ENCODE data around the gene PLIN5. TPM values are rescaled to one million over a fixed set of nuclear protein-coding genes. Genes with fewer than 3 reads are reported as not detected.

PLIN5 gene
- 0.82 TPM for total RNA-seq

GRCh38 chr19:4534836-4535658, at the start of gene PLIN5:
TSS of gene PLIN5 (minus strand) at chr19:4535224. CDS start at chr19:4534074, 1,150 bp downstream.
- FAIRE-seq (no peak), DNase-seq (ENCODE audit: low spot score in 2 of 2) (peak; percentile 73 to 95)

- DNase-seq (ENCODE audit: low spot score in 2 of 2) (peak in 1 of 2 donors; percentile 67), FAIRE-seq (no peak)
These were observed 49.1 kb upstream of the PLIN5 start for GRCh38 chr19:4583961-4584669.

- DNase-seq (ENCODE audit: low spot score in 2 of 2) (no peak), FAIRE-seq (no peak)
These were observed 48.2 kb upstream of the PLIN5 start for GRCh38 chr19:4582980-4583842.

- FAIRE-seq (no peak), DNase-seq (ENCODE audit: low spot score in 2 of 2) (peak; percentile 73 to 76)
These were observed 46.9 kb upstream of the PLIN5 start for GRCh38 chr19:4581666-4582553.

GRCh38 chr19:4580961-4581665, 46.1 kb upstream of the PLIN5 start:
- FAIRE-seq (no peak), DNase-seq (ENCODE audit: low spot score in 2 of 2) (peak in 1 of 2 donors; percentile 65)

- DNase-seq (ENCODE audit: low spot score in 2 of 2) (peak in 1 of 2 donors; percentile 64), FAIRE-seq (no peak)
These were observed 45.2 kb upstream of the PLIN5 start for GRCh38 chr19:4580021-4580901.

- FAIRE-seq: no peak
- no peak for DNase-seq (ENCODE audit: low spot score in 2 of 2)
These were observed 44.4 kb upstream of the PLIN5 start for GRCh38 chr19:4579389-4579788.

GRCh38 chr19:4578552-4579248, 43.7 kb upstream of the PLIN5 start:
- DNase-seq (ENCODE audit: low spot score in 2 of 2): no peak
- no peak for FAIRE-seq

- FAIRE-seq: no peak
- DNase-seq (ENCODE audit: low spot score in 2 of 2): no peak
These were observed 42.2 kb upstream of the PLIN5 start for GRCh38 chr19:4577020-4577782.

GRCh38 chr19:4576016-4576933, 41.3 kb upstream of the PLIN5 start:
- FAIRE-seq: no peak
- peak in 1 of 2 donors; percentile 74 for DNase-seq (ENCODE audit: low spot score in 2 of 2)

GRCh38 chr19:4575267-4576015, 40.4 kb upstream of the PLIN5 start:
- FAIRE-seq (no peak), DNase-seq (ENCODE audit: low spot score in 2 of 2) (peak in 1 of 2 donors; percentile 65)

- DNase-seq (ENCODE audit: low spot score in 2 of 2): no peak
- FAIRE-seq: no peak
These were observed 38.7 kb upstream of the PLIN5 start for GRCh38 chr19:4573682-4574081.

- DNase-seq (ENCODE audit: low spot score in 2 of 2) (no peak), FAIRE-seq (no peak)
These were observed 36.4 kb upstream of the PLIN5 start for GRCh38 chr19:4571305-4571917.

GRCh38 chr19:4570916-4571304, 35.9 kb upstream of the PLIN5 start:
- FAIRE-seq (no peak), DNase-seq (ENCODE audit: low spot score in 2 of 2) (no peak)

GRCh38 chr19:4570402-4570801, 35.4 kb upstream of the PLIN5 start:
- FAIRE-seq: no peak
- no peak for DNase-seq (ENCODE audit: low spot score in 2 of 2)
